GM12878 (cell line): ENCODE measurements around the gene UFM1.

Experiments used
- CREM ChIP-seq: IDR thresholded peaks from 2 replicates; pipeline ENCODE4 v1.6.1; 2014; ENCODE audit warnings: antibody characterized with exemption, low read depth
- CUX1 ChIP-seq: IDR thresholded peaks from 2 replicates; pipeline ENCODE4 v1.6.1; 2012; ENCODE audit warnings: improper control_type of control experiment, low read depth, low read length; ENCODE audit not compliant: insufficient replicate concordance
- EED ChIP-seq: sonication (generic); IDR thresholded peaks from 2 replicates; pipeline ENCODE4 v1.6.1; 2016; ENCODE audit warnings: antibody characterized with exemption, low read depth
- EP300 ChIP-seq, 2 experiments: fragments of 150-350 bp in 1 of 2; IDR thresholded peaks; 2 replicates each; pipeline ENCODE4 v1.6.1; 2011 to 2012; ENCODE audit warnings: low read depth in 2 of 2, low read length in 2 of 2, borderline replicate concordance in 1 of 2, improper control_type of control experiment in 1 of 2, inconsistent platforms in 1 of 2; ENCODE audit not compliant: control insufficient read depth in 1 of 2
- NFIC ChIP-seq: IDR thresholded peaks from 2 replicates; pipeline ENCODE4 v1.6.1; 2012; ENCODE audit warnings: low read depth, mild to moderate bottlenecking, inconsistent platforms, low read length, moderate library complexity
- PBX3 ChIP-seq: IDR thresholded peaks from 2 replicates; pipeline ENCODE4 v1.6.1; 2011; ENCODE audit warnings: mild to moderate bottlenecking, low read depth, low read length, moderate library complexity; ENCODE audit not compliant: insufficient replicate concordance
- POLR2A ChIP-seq: IDR thresholded peaks from 2 replicates; pipeline ENCODE4 v1.6.1; 2011; ENCODE audit warnings: low read depth, mild to moderate bottlenecking, low read length
- POU2F2 ChIP-seq: IDR thresholded peaks from 3 replicates; pipeline ENCODE4 v1.6.1; 2011; ENCODE audit warnings: low read depth, mild to moderate bottlenecking, low read length, borderline replicate concordance
- REST ChIP-seq: IDR thresholded peaks from 2 replicates; pipeline ENCODE4 v1.6.1; 2012; ENCODE audit warnings: mild to moderate bottlenecking, low read depth, low read length
- USF2 ChIP-seq: IDR thresholded peaks from 2 replicates; pipeline ENCODE4 v1.6.1; 2011; ENCODE audit warnings: low read depth, low read length, improper control_type of control experiment, borderline replicate concordance
- TF ChIP-seq, protein P1 (sequence below): fragments of 150-350 bp; IDR thresholded peaks from 2 replicates; pipeline ENCODE4 v1.6.1; 2016; ENCODE audit warnings: low read depth, low read length

DNA sequence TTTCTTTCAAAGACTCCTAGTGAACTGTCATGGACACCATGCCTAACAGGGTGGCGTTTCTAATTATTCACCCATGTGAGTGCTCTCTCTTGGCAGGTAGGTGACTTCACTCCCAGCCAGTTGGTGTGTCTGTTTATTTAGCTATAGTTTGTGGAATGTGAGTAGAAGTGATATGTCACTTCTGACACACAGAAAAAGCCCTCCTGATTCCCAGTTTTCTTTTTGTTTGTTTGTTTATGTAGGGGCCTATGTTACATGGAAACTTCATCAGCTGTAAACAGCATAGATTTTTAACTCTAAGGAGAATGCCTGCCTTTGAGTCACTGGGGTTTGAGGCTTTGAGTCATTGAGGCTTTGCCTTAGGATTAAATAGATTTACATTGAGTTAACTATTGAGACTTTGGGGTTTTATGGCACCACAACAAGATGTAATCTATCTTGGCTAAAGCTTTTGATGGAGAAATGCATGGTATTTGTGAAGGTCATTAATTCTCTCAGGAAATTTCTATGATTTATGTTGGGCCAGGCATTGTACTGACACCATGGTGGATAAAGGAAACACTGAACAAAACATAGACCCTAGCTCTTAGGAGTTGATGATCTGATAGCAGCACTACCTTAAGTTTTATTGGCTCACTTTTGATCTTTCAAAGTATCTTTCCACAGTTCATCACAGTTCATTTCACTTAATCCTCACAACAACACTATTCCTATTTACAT is 45.3 kb downstream of the UFM1 start:
- TF ChIP-seq POU2F2 (no peak), PBX3 (no peak), REST (no peak), CREM (no peak), POLR2A (no peak), EED (no peak), USF2 (no peak), NFIC (no peak), EP300 (IDR thresholded peaks at IDR 0.05; ENCODE audit: borderline replicate concordance in 1 of 2, control insufficient read depth in 1 of 2, low read depth in 2 of 2, low read length in 2 of 2) (no peak), CUX1 (no peak)
- TF ChIP-seq, protein P1, sequence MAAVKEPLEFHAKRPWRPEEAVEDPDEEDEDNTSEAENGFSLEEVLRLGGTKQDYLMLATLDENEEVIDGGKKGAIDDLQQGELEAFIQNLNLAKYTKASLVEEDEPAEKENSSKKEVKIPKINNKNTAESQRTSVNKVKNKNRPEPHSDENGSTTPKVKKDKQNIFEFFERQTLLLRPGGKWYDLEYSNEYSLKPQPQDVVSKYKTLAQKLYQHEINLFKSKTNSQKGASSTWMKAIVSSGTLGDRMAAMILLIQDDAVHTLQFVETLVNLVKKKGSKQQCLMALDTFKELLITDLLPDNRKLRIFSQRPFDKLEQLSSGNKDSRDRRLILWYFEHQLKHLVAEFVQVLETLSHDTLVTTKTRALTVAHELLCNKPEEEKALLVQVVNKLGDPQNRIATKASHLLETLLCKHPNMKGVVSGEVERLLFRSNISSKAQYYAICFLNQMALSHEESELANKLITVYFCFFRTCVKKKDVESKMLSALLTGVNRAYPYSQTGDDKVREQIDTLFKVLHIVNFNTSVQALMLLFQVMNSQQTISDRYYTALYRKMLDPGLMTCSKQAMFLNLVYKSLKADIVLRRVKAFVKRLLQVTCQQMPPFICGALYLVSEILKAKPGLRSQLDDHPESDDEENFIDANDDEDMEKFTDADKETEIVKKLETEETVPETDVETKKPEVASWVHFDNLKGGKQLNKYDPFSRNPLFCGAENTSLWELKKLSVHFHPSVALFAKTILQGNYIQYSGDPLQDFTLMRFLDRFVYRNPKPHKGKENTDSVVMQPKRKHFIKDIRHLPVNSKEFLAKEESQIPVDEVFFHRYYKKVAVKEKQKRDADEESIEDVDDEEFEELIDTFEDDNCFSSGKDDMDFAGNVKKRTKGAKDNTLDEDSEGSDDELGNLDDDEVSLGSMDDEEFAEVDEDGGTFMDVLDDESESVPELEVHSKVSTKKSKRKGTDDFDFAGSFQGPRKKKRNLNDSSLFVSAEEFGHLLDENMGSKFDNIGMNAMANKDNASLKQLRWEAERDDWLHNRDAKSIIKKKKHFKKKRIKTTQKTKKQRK, result no peak
